Large intestine (tissue), 12 donors: Measurements from ENCODE around the gene SIGLECL1. TPM values are rescaled to one million over a fixed set of nuclear protein-coding genes. Genes with fewer than 3 reads are reported as not detected.
"Not testable (repeated sequence)": the region's sequence is repeated elsewhere in the genome, so short reads cannot be mapped to it uniquely, and the experiment has no call there.

ENCODE experiments used
- DNase-seq, 2 donors: peaks; one replicate each; pipeline versions ENCODE4 v3.0.0 to v3.0.0-alpha.2; 2013
- H3K27ac ChIP-seq: one replicate; pipeline ENCODE4 v1.5.1; 2013; ENCODE audit warnings: low read length
- H3K27me3 ChIP-seq: 2 replicates; pipeline ENCODE4 v1.6.1; 2013; ENCODE audit warnings: low read length; ENCODE audit not compliant: control insufficient read depth, insufficient read depth
- H3K36me3 ChIP-seq: 2 replicates; pipeline ENCODE4 v1.6.1; 2013; ENCODE audit warnings: low read length; ENCODE audit not compliant: control insufficient read depth, insufficient read depth
- H3K4me1 ChIP-seq: one replicate; pipeline ENCODE4 v1.6.1; 2013; ENCODE audit warnings: low read length; ENCODE audit not compliant: control insufficient read depth, insufficient read depth
- H3K4me3 ChIP-seq: one replicate; pipeline ENCODE4 v1.5.1; 2013; ENCODE audit warnings: low read length
- H3K9me3 ChIP-seq: one replicate; pipeline ENCODE4 v1.6.1; 2013; ENCODE audit warnings: mild to moderate bottlenecking, low read depth, low read length, moderate library complexity; ENCODE audit not compliant: control insufficient read depth
- WGBS: methylation state at CpG from one replicate; pipeline ENCODE4 v1.1.5; 2013; ENCODE audit warnings: low lambda C conversion rate; ENCODE audit not compliant: insufficient coverage; 5-methylcytosine and 5-hydroxymethylcytosine counted together
- long read RNA-seq, 11 donors: transcript quantifications; one replicate each; lab custom pipeline, GENCODE V29; 2026
- polyA plus RNA-seq: library from polyadenylated mRNA; unstranded; fragments of 120-200 nt; gene quantifications from one replicate; pipeline ENCODE4 v1.2.1, GENCODE V29; 2013

SIGLECL1 gene
- not detected for polyA plus RNA-seq
- long read RNA-seq, donor 1 = 0 reads
- long read RNA-seq, donor 2 = 0 reads
- long read RNA-seq, donor 3 = 0 reads
- long read RNA-seq, donor 4 = 0 reads
- long read RNA-seq, donor 5 = 0 reads
- long read RNA-seq, donor 6 = 0 reads
- long read RNA-seq, donor 7 = 0 reads
- long read RNA-seq, donor 8 = 0 reads
- long read RNA-seq, donor 9 = 0 reads
- long read RNA-seq, donor 10 = 0 reads
- long read RNA-seq, donor 11 = 0 reads

- no peak for DNase-seq
- WGBS = no CpG with 5 or more reads among the region's 23 CpGs
- Histone ChIP-seq H3K4me1 (no peaks in the 10 kb centered on the region), H3K4me3 (no peak within 1 kb of the TSS), H3K27ac (no peak within 1 kb of the TSS), H3K9me3 (peaks cover 4% of the 10 kb centered on the region), H3K27me3 (no peaks in the 10 kb centered on the region), H3K36me3 (no peaks in the 10 kb centered on the region)
These were observed at the start of gene SIGLECL1 for GRCh38 chr19:51250786-51251467. SIGLECL1 (plus strand) TSS chr19:51251080; CDS start chr19:51264073, 12,993 bp downstream.

GRCh38 chr19:51201712-51202111, 49.2 kb upstream of the SIGLECL1 start:
- H3K4me3 ChIP-seq = no peak overlapping the region
- DNase-seq = no peak
- H3K27ac ChIP-seq = no peak overlapping the region
- no peaks in the 10 kb centered on the region for H3K9me3 ChIP-seq
- H3K4me1 ChIP-seq = no peaks in the 10 kb centered on the region
- WGBS = no CpG with 5 or more reads among the region's 5 CpGs
- no peaks in the 10 kb centered on the region for H3K36me3 ChIP-seq
- H3K27me3 ChIP-seq = no peaks in the 10 kb centered on the region

GRCh38 chr19:51203916-51204315, 47.0 kb upstream of the SIGLECL1 start:
- no peaks in the 10 kb centered on the region for H3K27me3 ChIP-seq
- no peaks in the 10 kb centered on the region for H3K4me1 ChIP-seq
- no peak overlapping the region for H3K4me3 ChIP-seq
- WGBS = 88% methylated on average over 3 of the region's 3 CpGs
- DNase-seq = no peak
- no peaks in the 10 kb centered on the region for H3K9me3 ChIP-seq
- H3K27ac ChIP-seq = no peak overlapping the region
- no peaks in the 10 kb centered on the region for H3K36me3 ChIP-seq

GRCh38 chr19:51204321-51204720, 46.6 kb upstream of the SIGLECL1 start:
- 100% methylated on average over 1 of the region's 6 CpGs for WGBS
- Histone ChIP-seq H3K9me3 (no peaks in the 10 kb centered on the region), H3K4me1 (no peaks in the 10 kb centered on the region), H3K27ac (no peak overlapping the region), H3K4me3 (no peak overlapping the region), H3K27me3 (no peaks in the 10 kb centered on the region), H3K36me3 (no peaks in the 10 kb centered on the region)
- DNase-seq = no peak

- WGBS = 0% methylated on average over 1 of the region's 2 CpGs
- DNase-seq = no peak
- H3K4me3 ChIP-seq = no peak overlapping the region
- no peak overlapping the region for H3K27ac ChIP-seq
- H3K36me3 ChIP-seq = no peaks in the 10 kb centered on the region
- H3K9me3 ChIP-seq = no peaks in the 10 kb centered on the region
- H3K27me3 ChIP-seq = no peaks in the 10 kb centered on the region
- no peaks in the 10 kb centered on the region for H3K4me1 ChIP-seq
These were observed 43.1 kb upstream of the SIGLECL1 start for GRCh38 chr19:51207747-51208146.

GRCh38 chr19:51210191-51210784, 40.6 kb upstream of the SIGLECL1 start:
- no peaks in the 10 kb centered on the region for H3K27me3 ChIP-seq
- H3K4me3 ChIP-seq = no peak overlapping the region
- H3K9me3 ChIP-seq = no peaks in the 10 kb centered on the region
- no CpG with 5 or more reads among the region's 6 CpGs for WGBS
- H3K27ac ChIP-seq = no peak overlapping the region
- DNase-seq = no peak
- no peaks in the 10 kb centered on the region for H3K4me1 ChIP-seq
- no peaks in the 10 kb centered on the region for H3K36me3 ChIP-seq

- DNase-seq, H3K4me3 ChIP-seq, H3K9me3 ChIP-seq, H3K4me1 ChIP-seq, H3K27ac ChIP-seq, H3K27me3 ChIP-seq, H3K36me3 ChIP-seq: not testable (repeated sequence)
- no CpG with 5 or more reads among the region's 13 CpGs for WGBS
These were observed 40.0 kb upstream of the SIGLECL1 start for GRCh38 chr19:51210874-51211361.

- no peaks in the 10 kb centered on the region for H3K36me3 ChIP-seq
- H3K4me3 ChIP-seq = no peak overlapping the region
- no peaks in the 10 kb centered on the region for H3K27me3 ChIP-seq
- H3K27ac ChIP-seq = no peak overlapping the region
- no CpG with 5 or more reads among the region's 9 CpGs for WGBS
- no peaks in the 10 kb centered on the region for H3K9me3 ChIP-seq
- no peaks in the 10 kb centered on the region for H3K4me1 ChIP-seq
- DNase-seq = no peak
These were observed 39.0 kb upstream of the SIGLECL1 start for GRCh38 chr19:51211833-51212232.

- Histone ChIP-seq H3K9me3 (no peaks in the 10 kb centered on the region), H3K36me3 (no peaks in the 10 kb centered on the region), H3K27ac (no peak overlapping the region), H3K27me3 (no peaks in the 10 kb centered on the region), H3K4me1 (no peaks in the 10 kb centered on the region), H3K4me3 (no peak overlapping the region)
- DNase-seq = no peak
- no CpG with 5 or more reads among the region's 1 CpG for WGBS
These were observed 31.6 kb upstream of the SIGLECL1 start for GRCh38 chr19:51219307-51219706.

- H3K27me3 ChIP-seq = no peaks in the 10 kb centered on the region
- no peak overlapping the region for H3K4me3 ChIP-seq
- no CpG with 5 or more reads among the region's 1 CpG for WGBS
- no peak for DNase-seq
- no peaks in the 10 kb centered on the region for H3K36me3 ChIP-seq
- H3K9me3 ChIP-seq = no peaks in the 10 kb centered on the region
- no peak overlapping the region for H3K27ac ChIP-seq
- H3K4me1 ChIP-seq = no peaks in the 10 kb centered on the region
These were observed 30.9 kb upstream of the SIGLECL1 start for GRCh38 chr19:51219971-51220370.
